Activated T-helper 1 cell treated with anti-CD3 and anti-CD28 coated beads, Interleukin-12 subunit alpha, Interleukin-12 subunit beta, Interleukin-2, Interleukin-4 antibody, amounts not matched to agents 30 ng/mL and 10 ng/mL and 1 ng/mL, durations not matched to agents 14 hours and 24 hours and 36 hours (primary cell): Measurements from ENCODE around the gene TMEM176A. TPM values are rescaled to one million over a fixed set of nuclear protein-coding genes. Genes with fewer than 3 reads are reported as not detected.
"Not testable (repeated sequence)": the region's sequence is repeated elsewhere in the genome, so short reads cannot be mapped to it uniquely, and the experiment has no call there.

Source experiments
- DNase-seq: peaks from one replicate; pipeline ENCODE4 v3.0.0; 2021; ENCODE audit warnings: low spot score
- H3K27ac Mint-ChIP-seq: one replicate; pipeline ENCODE4 v1.8.0; 2021; ENCODE audit warnings: mild to moderate bottlenecking, mixed read lengths
- H3K27me3 Mint-ChIP-seq: one replicate; pipeline ENCODE4 v1.8.0; 2022; ENCODE audit warnings: mild to moderate bottlenecking, moderate library complexity, mixed read lengths; ENCODE audit not compliant: insufficient read depth
- H3K36me3 Mint-ChIP-seq: one replicate; pipeline ENCODE4 v1.8.0; 2021; ENCODE audit warnings: low read depth, mixed read lengths
- H3K4me1 Mint-ChIP-seq: one replicate; pipeline ENCODE4 v1.8.0; 2021; ENCODE audit warnings: low read depth, mixed read lengths
- H3K4me3 Mint-ChIP-seq: one replicate; pipeline ENCODE4 v1.8.0; 2021; ENCODE audit warnings: mild to moderate bottlenecking, moderate library complexity, mixed read lengths
- H3K9me3 Mint-ChIP-seq: one replicate; pipeline ENCODE4 v1.8.0; 2021; ENCODE audit warnings: mixed read lengths
- intact Hi-C: fragments of 100-400 bp; cut with micrococcal nuclease; formaldehyde crosslinking; loops from one replicate; pipeline ENCODE4 v1.15.1; 2024
- total RNA-seq: library from RNA; stranded (reverse); gene quantifications from 2 replicates; pipeline ENCODE4 v1.2.3, GENCODE V29; 2022

TMEM176A gene
- total RNA-seq, 1 donor from 2014 or later = not detected

DNA sequence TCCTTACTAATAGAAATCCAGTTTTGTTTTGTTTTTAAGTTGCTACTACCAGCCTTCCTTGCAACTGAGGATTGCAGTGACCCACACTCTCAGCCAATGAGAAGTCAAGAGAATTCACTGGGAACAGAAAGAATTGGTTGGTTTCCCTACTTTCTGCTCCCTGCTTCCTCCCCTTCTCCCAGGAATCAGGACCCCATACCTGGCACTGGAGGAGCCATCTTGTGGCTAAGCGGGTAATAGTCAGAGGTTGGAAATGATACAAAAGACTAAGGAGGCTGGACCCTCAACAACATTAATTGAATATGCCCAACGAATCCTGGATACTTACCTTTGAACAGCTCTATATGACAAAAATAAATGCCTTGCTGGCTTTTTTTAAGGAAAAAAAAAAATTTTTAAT, 6.3 kb downstream of the TMEM176A start:
- no peak overlapping the region for H3K27ac Mint-ChIP-seq
- DNase-seq = no peak
- intact Hi-C loops = no loop called here
- no peaks in the 10 kb centered on the region for H3K36me3 Mint-ChIP-seq
- peaks cover 4% of the 10 kb centered on the region for H3K9me3 Mint-ChIP-seq
- peaks cover 33% of the 10 kb centered on the region for H3K27me3 Mint-ChIP-seq
- H3K4me1 Mint-ChIP-seq = no peaks in the 10 kb centered on the region
- H3K4me3 Mint-ChIP-seq = no peak overlapping the region

DNA sequence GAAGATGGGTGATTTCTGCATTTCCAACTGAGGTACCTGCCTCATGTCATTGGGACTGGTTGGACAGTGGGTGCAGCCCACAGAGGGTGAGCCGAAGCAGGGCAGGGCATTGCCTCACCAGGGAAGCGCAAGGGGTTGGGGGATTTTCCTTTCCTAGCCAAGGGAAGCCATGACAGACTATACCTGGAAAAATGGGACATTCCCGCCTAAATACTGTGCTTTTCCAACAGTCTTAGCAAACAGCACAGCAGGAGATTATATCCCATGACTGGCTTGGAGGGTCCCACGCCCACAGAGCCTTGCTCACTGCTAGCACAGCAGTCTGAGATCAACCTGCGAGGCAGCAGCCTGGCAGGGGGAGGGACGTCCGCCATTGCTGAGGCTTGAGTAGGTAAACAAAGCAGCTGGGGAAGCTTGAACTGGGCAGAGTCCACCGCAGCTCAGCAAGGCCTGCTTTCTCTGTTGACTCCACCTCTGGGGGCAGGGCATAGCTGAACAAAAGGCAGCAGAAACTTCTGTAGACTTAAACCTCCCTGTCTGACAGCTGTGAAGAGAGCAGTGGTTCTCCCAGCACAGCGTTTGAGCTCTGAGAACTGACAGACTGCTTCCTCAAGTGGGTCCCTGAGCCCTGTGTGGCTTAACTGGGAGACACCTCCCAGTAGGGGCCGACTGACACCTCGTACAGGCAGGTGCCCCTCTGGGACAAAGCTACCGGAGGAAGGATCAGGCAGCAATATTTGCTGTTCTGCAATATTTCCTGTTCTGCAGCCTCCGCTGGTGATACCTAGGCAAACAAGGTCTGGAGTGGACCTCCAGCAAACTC, 7.3 kb downstream of the TMEM176A start:
- intact Hi-C loops, H3K36me3 Mint-ChIP-seq, H3K4me1 Mint-ChIP-seq, DNase-seq, H3K9me3 Mint-ChIP-seq, H3K4me3 Mint-ChIP-seq, H3K27ac Mint-ChIP-seq: not testable (repeated sequence)
- H3K27me3 Mint-ChIP-seq = peaks cover 30% of the 10 kb centered on the region

DNA sequence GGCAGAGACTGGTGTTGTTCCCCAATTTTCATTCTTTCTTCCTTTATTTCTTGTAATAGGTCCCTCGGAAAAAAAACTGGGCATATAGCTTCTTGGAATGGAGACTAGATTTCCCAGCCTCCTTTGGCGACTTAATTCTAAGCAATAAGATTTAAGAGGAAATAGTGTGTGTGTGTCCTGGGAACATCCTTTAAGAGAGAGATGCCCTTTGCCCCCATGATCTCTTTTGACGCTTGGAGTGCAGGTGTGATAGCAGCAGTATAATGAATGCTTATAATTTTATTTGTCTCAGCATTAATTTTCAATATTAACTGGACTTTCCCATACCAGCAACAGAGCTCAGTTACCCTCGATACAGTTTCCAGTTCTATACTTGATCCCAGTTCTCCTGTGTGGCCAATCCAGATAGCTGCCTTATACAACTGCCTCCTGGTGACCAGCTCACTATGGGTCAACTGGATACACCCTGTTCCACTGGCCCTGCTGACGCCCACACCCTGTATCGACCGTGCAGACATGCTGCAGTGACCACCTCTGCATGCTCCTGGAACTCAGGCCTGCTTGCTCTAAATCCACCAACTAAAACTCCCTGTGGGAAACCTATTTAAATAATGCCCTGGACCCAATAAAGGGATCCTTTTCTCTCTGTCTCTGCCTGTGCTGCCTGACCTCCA, 13.9 kb downstream of the TMEM176A start:
- Mint-ChIP-seq H3K27me3 (peaks cover 40% of the 10 kb centered on the region), H3K4me1 (no peaks in the 10 kb centered on the region)
- intact Hi-C loops = no loop called here

DNA sequence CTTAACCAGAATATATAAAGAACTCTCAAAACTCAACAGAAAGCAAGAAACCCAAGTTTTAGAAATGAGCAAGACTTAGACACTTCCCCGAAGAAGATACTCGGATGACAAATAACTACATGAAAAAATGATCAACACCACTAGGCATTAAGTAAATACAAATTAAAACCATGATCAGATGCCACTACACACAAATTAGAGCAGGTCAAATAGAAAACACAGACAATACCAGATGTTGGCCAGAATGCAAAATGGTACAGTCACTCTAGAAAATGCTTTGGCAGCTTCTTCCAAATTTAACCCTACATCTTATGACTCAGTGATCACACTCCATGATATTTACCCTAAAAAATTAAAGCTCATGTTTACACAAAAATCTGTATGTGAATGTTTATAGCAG, 18.4 kb downstream of the TMEM176A start:
- Mint-ChIP-seq H3K4me1 (no peaks in the 10 kb centered on the region), H3K9me3 (peaks cover 12% of the 10 kb centered on the region), H3K27ac (no peak overlapping the region), H3K4me3 (no peak overlapping the region), H3K27me3 (peaks cover 30% of the 10 kb centered on the region), H3K36me3 (no peaks in the 10 kb centered on the region)
- intact Hi-C loops = no loop called here
- no peak for DNase-seq

More for the DNA sequence above, 13.9 kb downstream of the TMEM176A start:
- DNase-seq = no peak
- Mint-ChIP-seq H3K36me3 (no peaks in the 10 kb centered on the region), H3K4me3 (no peak overlapping the region), H3K9me3 (peaks cover 9% of the 10 kb centered on the region), H3K27ac (no peak overlapping the region)

DNA sequence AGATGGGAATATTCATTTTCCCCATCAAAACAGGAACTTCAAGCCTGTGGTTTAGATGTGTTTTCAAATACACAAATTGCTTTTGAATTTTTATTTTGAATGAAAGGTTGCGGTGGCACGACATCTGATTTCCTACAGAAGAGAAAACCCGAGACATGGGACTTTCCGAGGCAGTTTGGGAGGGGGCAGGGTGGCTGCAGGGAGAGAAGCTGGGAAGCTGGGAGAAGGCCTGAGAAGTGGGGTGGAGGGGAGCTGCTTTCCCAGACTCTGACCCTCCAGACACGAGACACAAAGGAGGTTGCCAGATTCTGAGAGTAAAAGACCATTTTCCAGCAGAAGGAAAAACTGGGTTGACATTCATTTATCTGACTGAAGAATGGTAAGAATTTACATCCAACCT, 19.6 kb downstream of the TMEM176A start:
- peaks cover 12% of the 10 kb centered on the region for H3K9me3 Mint-ChIP-seq
- intact Hi-C loops = no loop called here
- H3K4me1 Mint-ChIP-seq = no peaks in the 10 kb centered on the region
- peaks cover 28% of the 10 kb centered on the region for H3K27me3 Mint-ChIP-seq
- H3K36me3 Mint-ChIP-seq = no peaks in the 10 kb centered on the region
- DNase-seq = no peak
- no peak overlapping the region for H3K27ac Mint-ChIP-seq
- no peak overlapping the region for H3K4me3 Mint-ChIP-seq

DNA sequence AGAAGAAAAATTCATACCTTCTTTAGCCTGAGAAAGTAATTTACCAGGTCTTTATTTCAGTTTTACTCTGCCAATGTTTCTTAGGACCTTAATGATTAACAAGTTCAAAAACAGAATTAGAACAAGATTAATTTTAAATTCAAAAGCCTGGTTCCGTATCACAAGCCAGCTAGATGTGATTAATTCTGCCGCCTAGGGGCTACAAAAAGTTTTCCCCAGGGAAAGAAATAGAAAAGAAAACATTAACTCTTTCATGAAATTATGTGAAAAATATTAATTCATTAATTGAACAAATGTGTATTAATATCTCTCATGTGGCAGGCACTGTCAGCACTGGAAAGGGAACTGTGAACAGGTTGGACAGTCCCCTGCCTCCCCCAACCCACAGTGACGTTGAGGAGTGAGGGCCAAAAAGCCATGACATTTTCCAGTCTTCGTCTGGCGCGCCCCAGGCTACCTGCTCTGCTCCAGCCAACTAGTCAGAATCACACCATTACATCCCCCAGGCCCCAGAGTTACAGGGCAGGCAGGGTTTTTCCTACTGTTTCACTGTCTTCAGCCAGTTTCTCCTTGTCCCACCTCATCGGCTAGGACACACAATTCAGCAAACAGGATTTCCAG, 20.1 kb downstream of the TMEM176A start:
- intact Hi-C loops = no loop called here
- no peaks in the 10 kb centered on the region for H3K36me3 Mint-ChIP-seq
- H3K27me3 Mint-ChIP-seq = peaks cover 28% of the 10 kb centered on the region

DNA sequence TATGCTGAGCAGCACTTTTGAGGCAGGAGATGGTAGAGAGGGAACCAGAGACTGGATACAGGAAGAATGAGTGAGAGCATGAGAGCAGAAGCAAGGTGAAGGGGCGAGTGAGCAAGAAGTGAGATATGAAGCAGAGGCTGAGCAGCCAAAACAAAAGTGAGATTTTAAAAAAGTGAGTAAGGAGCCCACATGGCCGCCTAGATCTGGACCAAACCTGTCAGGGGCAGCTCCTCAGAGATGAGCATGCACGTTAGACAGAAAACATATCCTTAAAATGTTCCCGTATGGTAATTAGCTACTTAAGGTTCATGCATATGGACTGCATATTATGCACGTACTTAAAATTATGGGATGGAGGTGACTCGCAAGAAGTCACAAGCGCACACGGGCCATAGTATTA, 22.5 kb downstream of the TMEM176A start:
- no peak for DNase-seq
- peaks cover 30% of the 10 kb centered on the region for H3K27me3 Mint-ChIP-seq
- peaks cover 3% of the 10 kb centered on the region for H3K9me3 Mint-ChIP-seq
- no peaks in the 10 kb centered on the region for H3K4me1 Mint-ChIP-seq
- no peak overlapping the region for H3K27ac Mint-ChIP-seq
- H3K36me3 Mint-ChIP-seq = no peaks in the 10 kb centered on the region
- intact Hi-C loops = no loop called here
- H3K4me3 Mint-ChIP-seq = no peak overlapping the region

More for the DNA sequence above, 20.1 kb downstream of the TMEM176A start:
- Mint-ChIP-seq H3K9me3 (peaks cover 10% of the 10 kb centered on the region), H3K4me1 (no peaks in the 10 kb centered on the region), H3K27ac (no peak overlapping the region), H3K4me3 (no peak overlapping the region)
- no peak for DNase-seq

DNA sequence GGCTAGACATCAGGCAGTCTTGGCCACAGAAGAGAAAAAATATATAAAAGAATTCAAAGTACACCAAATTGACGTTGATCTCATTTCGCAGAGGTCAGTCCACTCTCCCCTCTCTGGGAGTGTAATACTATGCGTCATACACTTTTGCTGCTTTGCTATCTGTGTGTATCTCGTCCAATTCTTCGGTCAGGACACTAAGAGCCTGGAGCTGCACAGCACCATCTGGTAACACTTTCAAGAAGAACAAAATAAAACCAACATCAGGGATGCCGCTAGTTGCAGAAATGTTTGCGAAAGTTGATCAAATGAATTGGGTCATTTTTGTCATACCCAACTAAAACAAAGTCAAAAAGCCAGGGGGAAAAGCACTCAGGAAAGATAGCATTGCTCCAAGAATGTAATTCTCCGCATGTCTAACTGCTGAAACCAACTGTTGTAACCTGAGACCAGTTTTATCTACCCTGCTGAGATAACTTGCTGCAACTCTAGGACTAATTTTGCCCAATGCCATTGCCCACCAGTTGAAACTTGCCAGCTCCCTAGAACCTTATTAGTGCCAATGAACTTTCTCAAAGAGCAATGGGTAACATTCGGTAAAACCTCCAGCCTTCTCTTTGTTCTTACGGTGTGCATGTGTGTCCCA, 23.0 kb downstream of the TMEM176A start:
- intact Hi-C loops = no loop called here
- H3K9me3 Mint-ChIP-seq = peaks cover 3% of the 10 kb centered on the region
- peaks cover 30% of the 10 kb centered on the region for H3K27me3 Mint-ChIP-seq
- no peaks in the 10 kb centered on the region for H3K36me3 Mint-ChIP-seq
- no peaks in the 10 kb centered on the region for H3K4me1 Mint-ChIP-seq
- no peak for DNase-seq
- H3K27ac Mint-ChIP-seq = no peak overlapping the region
- H3K4me3 Mint-ChIP-seq = no peak overlapping the region

DNA sequence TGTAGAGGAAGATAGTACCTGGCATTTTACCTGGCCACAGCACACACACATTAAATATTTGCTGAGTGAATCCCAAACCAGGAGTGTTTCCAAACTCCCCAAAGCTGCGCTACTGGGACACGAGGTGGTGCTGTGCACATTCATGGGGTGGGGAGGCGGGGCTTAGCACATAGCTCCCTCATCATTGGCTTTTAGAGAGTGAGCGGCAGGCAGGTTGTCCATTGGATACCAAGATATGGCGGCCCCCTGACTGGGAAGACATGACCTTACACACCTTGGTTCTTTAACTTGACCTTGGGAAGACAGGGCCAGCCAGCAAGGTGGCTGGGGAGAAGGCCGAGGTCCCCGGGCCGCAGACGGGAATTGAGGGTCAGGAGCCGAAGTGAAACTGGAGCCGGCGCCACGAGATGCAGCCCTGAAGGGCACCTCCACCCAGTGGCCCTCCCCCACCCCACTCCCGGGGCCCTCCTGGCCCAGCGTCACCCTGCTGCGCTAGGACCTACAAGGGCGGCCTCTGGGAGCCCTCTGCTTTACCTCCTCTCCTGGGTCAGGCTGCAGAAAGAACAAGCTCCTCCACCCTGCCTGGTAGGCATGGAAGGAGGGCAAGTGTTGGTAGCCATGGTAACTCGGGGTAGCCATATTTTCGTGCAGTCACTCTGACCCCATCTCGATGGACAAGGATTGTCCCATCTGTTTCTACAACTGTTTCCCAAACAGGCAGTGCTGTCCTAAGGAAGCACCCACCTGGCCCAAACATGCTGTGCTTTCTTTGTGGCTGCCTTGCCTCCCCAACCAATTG, 24.0 kb downstream of the TMEM176A start:
- intact Hi-C loops = no loop called here
- H3K4me3 Mint-ChIP-seq = no peak overlapping the region
- H3K36me3 Mint-ChIP-seq = no peaks in the 10 kb centered on the region
- H3K4me1 Mint-ChIP-seq = no peaks in the 10 kb centered on the region
- no peak overlapping the region for H3K27ac Mint-ChIP-seq
- peaks cover 34% of the 10 kb centered on the region for H3K27me3 Mint-ChIP-seq
- no peak for DNase-seq
- H3K9me3 Mint-ChIP-seq = peaks cover 3% of the 10 kb centered on the region

DNA sequence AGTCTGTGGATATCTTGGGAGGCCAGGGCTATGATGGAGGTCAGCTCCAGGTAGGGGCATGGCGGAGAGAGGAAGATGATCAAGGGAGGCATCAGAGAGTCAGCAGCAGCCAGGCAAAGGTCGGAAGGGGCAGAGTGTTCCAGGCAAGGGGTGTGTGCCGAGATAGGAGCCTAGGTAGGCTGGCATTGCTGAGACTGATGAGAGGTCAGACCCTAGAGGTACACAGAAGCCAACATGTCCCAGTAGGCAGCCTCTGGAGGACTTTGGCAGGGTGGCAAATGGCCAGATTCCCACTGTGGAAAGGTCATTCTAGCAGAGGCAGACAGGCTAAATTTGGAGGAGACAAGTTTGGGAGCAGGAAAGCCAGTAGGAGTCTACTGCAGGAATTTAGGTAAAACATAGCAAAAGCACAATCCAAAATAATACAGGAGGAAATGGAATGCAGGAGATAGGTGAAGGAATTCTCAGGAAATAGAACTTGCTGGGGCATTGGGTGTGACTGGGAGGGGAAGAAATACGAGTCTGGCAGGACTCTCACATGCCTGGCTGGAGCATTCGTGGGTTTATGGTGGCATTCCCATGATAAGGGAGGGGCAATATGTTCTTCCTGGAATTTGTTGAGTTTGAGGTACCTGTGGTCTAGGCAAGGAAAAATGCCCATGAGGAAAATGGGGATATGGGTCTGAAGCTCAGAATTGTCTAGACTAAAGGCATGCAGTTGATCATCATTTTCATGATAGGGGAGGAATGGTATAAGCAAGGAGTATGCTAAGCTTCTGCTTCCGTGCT, 25.7 kb downstream of the TMEM176A start:
- no peak for DNase-seq
- H3K9me3 Mint-ChIP-seq = peaks cover 3% of the 10 kb centered on the region
- H3K4me3 Mint-ChIP-seq = no peak overlapping the region
- H3K36me3 Mint-ChIP-seq = no peaks in the 10 kb centered on the region
- no peaks in the 10 kb centered on the region for H3K4me1 Mint-ChIP-seq
- intact Hi-C loops = no loop called here
- H3K27ac Mint-ChIP-seq = no peak overlapping the region
- H3K27me3 Mint-ChIP-seq = peaks cover 40% of the 10 kb centered on the region

DNA sequence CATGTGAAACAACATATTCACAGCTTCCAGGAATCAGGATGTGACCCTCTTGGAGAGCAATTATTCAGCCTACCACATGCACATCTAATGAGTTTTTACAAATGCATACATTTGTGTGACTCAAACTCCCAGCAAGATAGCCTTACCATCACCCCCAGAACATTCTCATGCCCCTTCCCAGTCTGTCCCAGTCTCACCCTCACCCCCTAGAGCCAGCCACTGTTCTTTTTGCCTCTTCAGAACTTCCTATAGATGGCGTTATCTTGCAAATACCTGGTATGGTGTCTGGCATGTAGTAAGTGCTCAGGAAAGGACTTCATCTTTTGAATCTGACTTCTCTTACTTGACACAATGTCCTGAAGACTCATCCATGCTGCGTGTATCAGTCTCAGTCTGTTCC, 27.8 kb downstream of the TMEM176A start:
- no peak for DNase-seq
- no peak overlapping the region for H3K4me3 Mint-ChIP-seq
- intact Hi-C loops = no loop called here
- no peaks in the 10 kb centered on the region for H3K9me3 Mint-ChIP-seq
- peaks cover 30% of the 10 kb centered on the region for H3K27me3 Mint-ChIP-seq
- no peaks in the 10 kb centered on the region for H3K36me3 Mint-ChIP-seq
- no peaks in the 10 kb centered on the region for H3K4me1 Mint-ChIP-seq
- H3K27ac Mint-ChIP-seq = no peak overlapping the region

DNA sequence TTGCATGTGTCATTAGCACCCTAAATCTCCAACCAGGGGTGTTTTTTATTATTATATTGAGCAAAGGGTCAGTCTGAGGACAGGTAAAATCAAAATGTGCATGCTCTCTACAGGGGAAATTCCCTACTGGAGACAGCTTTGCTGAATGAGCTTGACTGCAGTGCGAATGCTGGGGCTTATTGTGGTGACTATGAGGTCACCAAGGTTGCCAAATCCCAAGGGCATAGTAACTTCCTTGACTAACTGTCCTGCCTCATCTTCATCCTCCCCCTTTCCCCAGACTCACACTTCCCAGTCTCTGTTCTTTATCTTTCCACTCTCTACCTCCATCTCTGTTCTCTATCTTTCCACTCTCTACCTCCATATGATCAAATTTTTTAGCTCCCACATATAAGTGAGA, 28.9 kb downstream of the TMEM176A start:
- DNase-seq = no peak
- intact Hi-C loops = no loop called here

More for the DNA sequence above, 28.9 kb downstream of the TMEM176A start:
- H3K4me3 Mint-ChIP-seq = no peak overlapping the region
- peaks cover 32% of the 10 kb centered on the region for H3K27me3 Mint-ChIP-seq
- no peaks in the 10 kb centered on the region for H3K36me3 Mint-ChIP-seq
- no peaks in the 10 kb centered on the region for H3K4me1 Mint-ChIP-seq
- no peak overlapping the region for H3K27ac Mint-ChIP-seq
- H3K9me3 Mint-ChIP-seq = no peaks in the 10 kb centered on the region
